Pancreas (tissue), 10 donors: ENCODE data around the gene VAV1. TPM values are rescaled to one million over a fixed set of nuclear protein-coding genes. Genes with fewer than 3 reads are reported as not detected.

Experiments used
- ATAC-seq, 4 donors: fragments of 200-7000 bp; cut with Tn5 transposase; one replicate each; pipeline versions ENCODE4 v1.8.0 to v1.9.1; 2020; ENCODE audit warnings: mild to moderate bottlenecking in 4 of 4, moderate library complexity in 4 of 4
- DNase-seq, 6 donors: peaks; one replicate each; pipeline ENCODE4 v3.0.0-alpha.2; 2020
- FAIRE-seq: peaks from 2 replicates; lab custom pipeline; 2012; peaks lifted over from hg19 to GRCh38; lab: Jason Lieb, UNC
- H3K27ac ChIP-seq, 4 donors: fragments of 200-600 bp; sonication (generic); 1 replicate in 3 of 4; 2 replicates in 1 of 4; pipeline versions ENCODE4 v1.5.0 to v1.8.0; 2020
- H3K27me3 ChIP-seq, 4 donors: fragments of 200-600 bp; one replicate each; pipeline ENCODE4 v1.8.0; 2021
- H3K36me3 ChIP-seq, 3 donors: fragments of 200-600 bp; sonication (generic) in 1 of 3; one replicate each; pipeline versions ENCODE4 v1.5.0 to v1.8.0; 2020 to 2021
- H3K4me1 ChIP-seq, 3 donors: fragments of 200-600 bp; one replicate each; pipeline ENCODE4 v1.8.0; 2021
- H3K4me3 ChIP-seq, 4 donors: fragments of 200-600 bp; sonication (generic) in 2 of 4; one replicate each; pipeline versions ENCODE4 v1.5.0 to v1.8.0; 2020 to 2021
- H3K9me3 ChIP-seq, 4 donors: fragments of 200-600 bp; one replicate each; pipeline ENCODE4 v1.8.0; 2021
- WGBS, 2 donors: extraction: QIAGEN DNeasy Blood & Tissue Kit; methylation state at CpG; one replicate each; pipeline ENCODE4 v1.1.7; 2013; 5-methylcytosine and 5-hydroxymethylcytosine counted together
- intact Hi-C, 3 donors: fragments of 100-400 bp; cut with DNase I; formaldehyde crosslinking; loops; one replicate each; pipeline versions ENCODE4 v1.11.1 to v1.14.2; 2022
- polyA plus RNA-seq, 2 donors: library from polyadenylated mRNA; stranded (reverse); fragments of 200-250 nt; gene quantifications; one replicate each; pipeline ENCODE4 v1.2.3, GENCODE V29; 2013
- total RNA-seq, 6 donors: library from RNA; stranded (reverse); fragmentation: NEBNext Ultra II Directional in 4 of 6; extraction: Animal tissue kit (Norgen Biotek cat#: 25700) in 4 of 6; gene quantifications; one replicate each; pipeline versions ENCODE4 v1.2.1 to v1.2.4, GENCODE V29; 2021 to 2023
- TF ChIP-seq, protein P1 (sequence below), 4 donors: fragments of 200-600 bp; sonication (generic) in 3 of 4; IDR thresholded peaks; one replicate each; pipeline versions ENCODE4 v1.5.0 to v1.8.0; 2021; ENCODE audit warnings: antibody characterized with exemption in 4 of 4
- donor health status: healthy with polysubstance abuse.
- donor health status: DM: no; HTN: no; CAD: no; lungs with moderate emphysema.
- donor health status: DM: no; HTN: no; CAD: no.
- donor health status: control.
- donor health status: control.
- donor health status: Bipolar disorder and iron deficiency.
- donor health status: DM: yes; HTN: yes; CAD: no.
- donor health status: DM: no; HTN: no; CAD: no.
- donor health status: DM: no; HTN: no; CAD: no.
- donor health status: DM: yes; HTN: yes; CAD: no.

Gene VAV1
- total and polyA plus RNA-seq, 8 donors = 0.23 to 7.3 (median 1.2) TPM

DNA sequence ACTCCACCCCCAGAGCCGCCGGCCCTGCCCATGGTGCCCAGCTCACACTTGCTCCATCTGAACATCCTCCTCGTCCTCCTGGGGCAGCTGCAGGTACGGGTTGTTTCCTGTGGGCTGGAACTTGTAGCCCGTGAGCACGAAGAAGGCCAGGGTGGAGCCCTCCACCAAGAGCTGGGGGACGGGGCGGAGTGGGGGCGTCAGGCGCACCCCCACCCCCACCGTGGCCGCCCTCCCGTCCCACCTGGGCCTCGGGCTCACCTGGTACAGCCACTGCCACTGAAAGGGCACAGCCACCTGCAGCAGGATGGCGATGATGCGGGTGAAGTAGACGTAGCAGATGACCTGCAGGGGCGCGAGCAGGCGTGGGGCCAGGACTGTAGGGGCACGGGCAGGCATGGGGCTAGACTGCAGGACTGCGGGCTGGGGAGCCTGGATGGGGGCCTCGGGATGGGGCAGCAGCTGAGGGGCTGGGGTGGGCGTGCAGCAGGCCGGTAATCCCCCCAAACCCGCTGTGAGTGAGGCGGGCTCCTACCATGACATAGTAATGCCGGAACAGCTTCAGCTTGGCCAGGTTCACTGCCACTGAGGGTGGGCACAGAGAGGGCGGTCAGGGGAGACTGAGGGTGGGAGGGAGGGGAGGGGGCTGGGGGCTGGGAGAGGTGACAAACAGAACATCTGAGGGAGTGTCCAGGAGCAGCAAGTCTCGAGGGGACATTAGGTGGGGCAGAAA, 41.4 kb upstream of the VAV1 start:
- intact Hi-C loops = no loop called here
- Histone ChIP-seq H3K4me1 (peaks cover 0 to 15% (median 1%) of the 10 kb centered on the region in 3 donors), H3K36me3 (peaks cover 0 to 19% (median 0%) of the 10 kb centered on the region in 3 donors), H3K9me3 (no peaks in the 10 kb centered on the region), H3K4me3 (no peak overlapping the region), H3K27ac (no peak overlapping the region), H3K27me3 (no peaks in the 10 kb centered on the region)
- 89 to 92% methylated on average over 27 to 30 of the region's 30 CpGs for WGBS, 2 donors
- peak in 2 of 4 donors; percentile 2 to 5 for ATAC-seq
- TF ChIP-seq, protein P1, sequence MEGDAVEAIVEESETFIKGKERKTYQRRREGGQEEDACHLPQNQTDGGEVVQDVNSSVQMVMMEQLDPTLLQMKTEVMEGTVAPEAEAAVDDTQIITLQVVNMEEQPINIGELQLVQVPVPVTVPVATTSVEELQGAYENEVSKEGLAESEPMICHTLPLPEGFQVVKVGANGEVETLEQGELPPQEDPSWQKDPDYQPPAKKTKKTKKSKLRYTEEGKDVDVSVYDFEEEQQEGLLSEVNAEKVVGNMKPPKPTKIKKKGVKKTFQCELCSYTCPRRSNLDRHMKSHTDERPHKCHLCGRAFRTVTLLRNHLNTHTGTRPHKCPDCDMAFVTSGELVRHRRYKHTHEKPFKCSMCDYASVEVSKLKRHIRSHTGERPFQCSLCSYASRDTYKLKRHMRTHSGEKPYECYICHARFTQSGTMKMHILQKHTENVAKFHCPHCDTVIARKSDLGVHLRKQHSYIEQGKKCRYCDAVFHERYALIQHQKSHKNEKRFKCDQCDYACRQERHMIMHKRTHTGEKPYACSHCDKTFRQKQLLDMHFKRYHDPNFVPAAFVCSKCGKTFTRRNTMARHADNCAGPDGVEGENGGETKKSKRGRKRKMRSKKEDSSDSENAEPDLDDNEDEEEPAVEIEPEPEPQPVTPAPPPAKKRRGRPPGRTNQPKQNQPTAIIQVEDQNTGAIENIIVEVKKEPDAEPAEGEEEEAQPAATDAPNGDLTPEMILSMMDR (IDR thresholded peaks at IDR 0.05) = no peak
- peak in 2 of 6 donors; percentile 49 to 79 for DNase-seq
- no peak for FAIRE-seq

DNA sequence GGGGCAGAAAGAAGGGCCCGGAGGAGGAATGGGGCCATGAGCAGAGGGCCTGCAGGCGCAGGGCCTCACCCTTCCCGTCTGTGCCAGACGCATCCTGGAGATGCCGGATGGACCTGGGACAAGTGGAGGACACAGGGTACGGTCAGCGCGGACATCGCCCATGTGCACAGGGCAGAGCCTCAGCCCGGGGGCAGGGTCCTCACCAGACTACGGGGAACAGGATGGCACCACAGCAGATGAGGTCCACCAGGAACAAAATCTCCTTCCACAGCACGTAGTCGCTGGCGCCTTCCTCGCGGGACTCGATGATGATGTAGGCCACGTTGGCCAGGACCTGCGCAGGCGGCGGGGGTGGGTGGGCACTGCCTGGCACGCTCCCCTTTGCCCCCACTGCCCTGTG, 40.7 kb upstream of the VAV1 start:
- intact Hi-C loops = no loop called here
- WGBS, 2 donors = 92 to 93% methylated on average over 22 of the region's 22 CpGs
- Histone ChIP-seq H3K4me1 (peaks cover 0 to 12% (median 0%) of the 10 kb centered on the region in 3 donors), H3K27me3 (no peaks in the 10 kb centered on the region), H3K36me3 (peaks cover 0 to 19% (median 0%) of the 10 kb centered on the region in 3 donors), H3K9me3 (no peaks in the 10 kb centered on the region), H3K27ac (no peak overlapping the region), H3K4me3 (no peak overlapping the region)
- ATAC-seq (no peak), DNase-seq (peak in 1 of 6 donors; percentile 71), FAIRE-seq (no peak)
- TF ChIP-seq, protein P1 (IDR thresholded peaks at IDR 0.05) = no peak

DNA sequence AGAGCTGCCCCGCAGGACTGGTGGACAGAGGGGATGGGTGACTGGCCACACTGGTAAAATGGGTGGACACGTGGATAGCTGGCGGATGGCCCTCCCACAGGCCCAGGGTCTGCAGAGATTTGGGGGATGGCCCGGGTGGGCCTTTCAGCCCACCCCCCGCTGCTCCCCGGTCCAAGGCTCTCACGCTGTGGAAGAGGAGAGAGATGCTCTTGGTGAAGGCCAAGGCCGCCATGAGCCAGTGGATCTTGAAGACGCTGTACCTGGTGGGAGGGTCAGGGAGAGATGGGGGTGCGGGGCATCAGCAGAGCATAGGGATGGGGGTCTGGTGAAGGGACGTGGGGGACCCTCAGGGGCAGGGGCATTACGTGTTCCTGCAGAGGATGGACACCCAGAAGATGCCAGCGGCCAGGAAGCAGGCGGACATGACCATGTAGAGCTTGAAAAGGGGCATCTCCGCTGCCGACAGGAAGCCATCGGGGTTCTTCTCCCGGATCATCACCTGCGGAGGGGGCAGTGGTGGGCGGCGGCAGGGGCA, 39.6 kb upstream of the VAV1 start:
- H3K27me3 ChIP-seq = no peaks in the 10 kb centered on the region
- TF ChIP-seq, protein P1 (IDR thresholded peaks at IDR 0.05) = no peak
- H3K4me1 ChIP-seq = peaks cover 0 to 13% (median 0%) of the 10 kb centered on the region in 3 donors
- WGBS, 2 donors = 90 to 92% methylated on average over 19 to 21 of the region's 21 CpGs
- peak in 1 of 6 donors; percentile 65 for DNase-seq
- H3K9me3 ChIP-seq = no peaks in the 10 kb centered on the region
- FAIRE-seq = no peak
- intact Hi-C loops = no loop called here
- ATAC-seq = no peak
- H3K36me3 ChIP-seq = peaks cover 0 to 19% (median 0%) of the 10 kb centered on the region in 3 donors
- H3K27ac ChIP-seq = no peak overlapping the region
- no peak overlapping the region for H3K4me3 ChIP-seq

DNA sequence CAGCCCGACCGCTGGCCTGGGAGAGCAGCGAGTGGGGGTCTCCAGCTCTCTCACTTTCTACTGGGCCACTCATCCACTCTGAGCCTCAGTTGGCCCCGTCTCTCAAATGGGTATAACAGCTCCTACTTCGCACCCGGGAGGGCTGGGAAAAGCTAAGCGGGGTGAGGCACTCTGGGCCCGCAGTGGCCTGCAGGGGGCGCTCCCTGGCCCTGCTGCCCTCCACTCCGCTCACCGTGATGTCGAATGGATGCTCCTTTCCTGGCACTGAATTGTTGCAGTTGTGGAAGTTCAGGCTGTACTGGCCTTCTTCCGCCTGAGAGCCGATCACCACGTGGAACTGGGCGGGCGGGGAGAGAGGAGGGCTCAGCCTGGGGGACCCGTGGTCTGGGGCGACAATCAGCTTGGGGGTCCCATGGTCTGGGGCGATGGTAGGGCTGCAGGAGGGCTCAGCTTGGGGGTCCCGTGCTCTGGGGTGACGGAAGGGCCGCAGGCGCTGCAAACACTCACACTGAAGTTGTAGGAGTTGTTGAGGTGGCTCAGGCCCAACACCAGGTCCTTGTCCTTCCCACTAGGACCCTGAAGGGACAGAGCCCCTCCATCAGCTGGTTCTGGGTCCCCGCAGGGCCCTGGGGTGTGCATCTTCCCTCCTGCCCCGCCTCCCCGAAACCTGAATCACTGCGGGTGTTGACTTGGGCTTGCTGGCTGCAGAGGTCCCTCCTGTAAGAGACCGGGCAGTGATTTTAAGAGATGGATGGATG, 39.0 kb upstream of the VAV1 start:
- Histone ChIP-seq H3K27me3 (no peaks in the 10 kb centered on the region), H3K4me1 (peaks cover 6 to 17% (median 6%) of the 10 kb centered on the region in 3 donors), H3K4me3 (no peak overlapping the region), H3K9me3 (no peaks in the 10 kb centered on the region), H3K27ac (no peak overlapping the region), H3K36me3 (peaks cover 0 to 19% (median 0%) of the 10 kb centered on the region in 3 donors)
- intact Hi-C loops = no loop called here
- 90 to 93% methylated on average over 29 of the region's 29 CpGs for WGBS, 2 donors
- DNase-seq (peak in 1 of 6 donors; percentile 65), FAIRE-seq (no peak), ATAC-seq (no peak)
- TF ChIP-seq, protein P1 (IDR thresholded peaks at IDR 0.05) = no peak
